ENCODE data around the gene LKAAEAR1.

The LKAAEAR1 gene

GRCh38 chr20:64065974-64066343 lies 18.2 kb downstream of the LKAAEAR1 start:
- no peak overlapping the region for H3K4me3 ChIP-seq (ENCODE audit: insufficient read depth, low read depth, low read length, poor library complexity, severe bottlenecking)
- H3K27ac ChIP-seq (ENCODE audit: insufficient read depth, low read length, poor library complexity, severe bottlenecking) = peak overlapping the region; percentile 21
- no peaks in the 10 kb centered on the region for H3K9me3 ChIP-seq (ENCODE audit: control insufficient read depth, low read length)
- no peaks in the 10 kb centered on the region for H3K27me3 ChIP-seq (replicated peaks; ENCODE audit: control insufficient read depth, insufficient read depth, low read length, poor library complexity, severe bottlenecking)
- no peaks in the 10 kb centered on the region for H3K36me3 ChIP-seq (ENCODE audit: control insufficient read depth, insufficient read depth, low read length)
- peaks cover 51% of the 10 kb centered on the region for H3K4me1 ChIP-seq (ENCODE audit: control insufficient read depth, insufficient read depth, low read length, poor library complexity, severe bottlenecking)
- DNase-seq = peak; percentile 45 to 57 (median 52)

- Histone ChIP-seq H3K27ac (ENCODE audit: insufficient read depth, low read length, poor library complexity, severe bottlenecking) (peak overlapping the region; percentile 21), H3K4me1 (ENCODE audit: control insufficient read depth, insufficient read depth, low read length, poor library complexity, severe bottlenecking) (peaks cover 51% of the 10 kb centered on the region), H3K9me3 (ENCODE audit: control insufficient read depth, low read length) (no peaks in the 10 kb centered on the region), H3K27me3 (replicated peaks; ENCODE audit: control insufficient read depth, insufficient read depth, low read length, poor library complexity, severe bottlenecking) (no peaks in the 10 kb centered on the region), H3K36me3 (ENCODE audit: control insufficient read depth, insufficient read depth, low read length) (no peaks in the 10 kb centered on the region), H3K4me3 (ENCODE audit: insufficient read depth, low read depth, low read length, poor library complexity, severe bottlenecking) (no peak overlapping the region)
- no peak for DNase-seq
Measured at GRCh38 chr20:64065062-64065973, 18.9 kb downstream of the LKAAEAR1 start.

- no peaks in the 10 kb centered on the region for H3K36me3 ChIP-seq (ENCODE audit: control insufficient read depth, insufficient read depth, low read length)
- H3K4me1 ChIP-seq (ENCODE audit: control insufficient read depth, insufficient read depth, low read length, poor library complexity, severe bottlenecking) = peaks cover 51% of the 10 kb centered on the region
- no peak overlapping the region for H3K27ac ChIP-seq (ENCODE audit: insufficient read depth, low read length, poor library complexity, severe bottlenecking)
- H3K9me3 ChIP-seq (ENCODE audit: control insufficient read depth, low read length) = no peaks in the 10 kb centered on the region
- no peaks in the 10 kb centered on the region for H3K27me3 ChIP-seq (replicated peaks; ENCODE audit: control insufficient read depth, insufficient read depth, low read length, poor library complexity, severe bottlenecking)
- DNase-seq = no peak
- H3K4me3 ChIP-seq (ENCODE audit: insufficient read depth, low read depth, low read length, poor library complexity, severe bottlenecking) = no peak overlapping the region
Measured at GRCh38 chr20:64064145-64064698, 20.0 kb downstream of the LKAAEAR1 start.

- peaks cover 51% of the 10 kb centered on the region for H3K4me1 ChIP-seq (ENCODE audit: control insufficient read depth, insufficient read depth, low read length, poor library complexity, severe bottlenecking)
Measured at GRCh38 chr20:64063389-64064144, 20.6 kb downstream of the LKAAEAR1 start.

GRCh38 chr20:64062596-64063388 lies 21.4 kb downstream of the LKAAEAR1 start, which contains the start of gene TCEA2:
Gene TCEA2 (plus strand): TSS chr20:64063198. CDS start chr20:64063313, 115 bp downstream.
- Histone ChIP-seq H3K36me3 (ENCODE audit: control insufficient read depth, insufficient read depth, low read length) (no peaks in the 10 kb centered on the region), H3K9me3 (ENCODE audit: control insufficient read depth, low read length) (no peaks in the 10 kb centered on the region), H3K4me3 (ENCODE audit: insufficient read depth, low read depth, low read length, poor library complexity, severe bottlenecking) (peak within 1 kb of the TSS; percentile 69), H3K27me3 (replicated peaks; ENCODE audit: control insufficient read depth, insufficient read depth, low read length, poor library complexity, severe bottlenecking) (no peaks in the 10 kb centered on the region), H3K4me1 (ENCODE audit: control insufficient read depth, insufficient read depth, low read length, poor library complexity, severe bottlenecking) (peaks cover 50% of the 10 kb centered on the region), H3K27ac (ENCODE audit: insufficient read depth, low read length, poor library complexity, severe bottlenecking) (peak within 1 kb of the TSS; percentile 51)
- peak; percentile 81 to 87 (median 82) for DNase-seq

More at GRCh38 chr20:64063389-64064144, 20.6 kb downstream of the LKAAEAR1 start:
- Histone ChIP-seq H3K27me3 (replicated peaks; ENCODE audit: control insufficient read depth, insufficient read depth, low read length, poor library complexity, severe bottlenecking) (no peaks in the 10 kb centered on the region), H3K9me3 (ENCODE audit: control insufficient read depth, low read length) (no peaks in the 10 kb centered on the region), H3K27ac (ENCODE audit: insufficient read depth, low read length, poor library complexity, severe bottlenecking) (peak overlapping the region; percentile 51), H3K36me3 (ENCODE audit: control insufficient read depth, insufficient read depth, low read length) (no peaks in the 10 kb centered on the region), H3K4me3 (ENCODE audit: insufficient read depth, low read depth, low read length, poor library complexity, severe bottlenecking) (peak overlapping the region; percentile 69)
- no peak for DNase-seq

GRCh38 chr20:64062276-64062595 lies 22.0 kb downstream of the LKAAEAR1 start:
- Histone ChIP-seq H3K27ac (ENCODE audit: insufficient read depth, low read length, poor library complexity, severe bottlenecking) (peak overlapping the region; percentile 51), H3K4me3 (ENCODE audit: insufficient read depth, low read depth, low read length, poor library complexity, severe bottlenecking) (no peak overlapping the region), H3K4me1 (ENCODE audit: control insufficient read depth, insufficient read depth, low read length, poor library complexity, severe bottlenecking) (peaks cover 50% of the 10 kb centered on the region), H3K36me3 (ENCODE audit: control insufficient read depth, insufficient read depth, low read length) (no peaks in the 10 kb centered on the region), H3K9me3 (ENCODE audit: control insufficient read depth, low read length) (no peaks in the 10 kb centered on the region), H3K27me3 (replicated peaks; ENCODE audit: control insufficient read depth, insufficient read depth, low read length, poor library complexity, severe bottlenecking) (no peaks in the 10 kb centered on the region)
- no peak for DNase-seq

- no peak overlapping the region for H3K27ac ChIP-seq (ENCODE audit: insufficient read depth, low read length, poor library complexity, severe bottlenecking)
- peaks cover 21% of the 10 kb centered on the region for H3K4me1 ChIP-seq (ENCODE audit: control insufficient read depth, insufficient read depth, low read length, poor library complexity, severe bottlenecking)
- DNase-seq = no peak
- H3K9me3 ChIP-seq (ENCODE audit: control insufficient read depth, low read length) = no peaks in the 10 kb centered on the region
- H3K4me3 ChIP-seq (ENCODE audit: insufficient read depth, low read depth, low read length, poor library complexity, severe bottlenecking) = no peak overlapping the region
- H3K27me3 ChIP-seq (replicated peaks; ENCODE audit: control insufficient read depth, insufficient read depth, low read length, poor library complexity, severe bottlenecking) = peaks cover 4% of the 10 kb centered on the region
- no peaks in the 10 kb centered on the region for H3K36me3 ChIP-seq (ENCODE audit: control insufficient read depth, insufficient read depth, low read length)
Measured at GRCh38 chr20:64058536-64058935, 25.7 kb downstream of the LKAAEAR1 start.

GRCh38 chr20:64057628-64058498 lies 26.3 kb downstream of the LKAAEAR1 start:
- Histone ChIP-seq H3K4me3 (ENCODE audit: insufficient read depth, low read depth, low read length, poor library complexity, severe bottlenecking) (peak overlapping the region; percentile 24), H3K36me3 (ENCODE audit: control insufficient read depth, insufficient read depth, low read length) (no peaks in the 10 kb centered on the region), H3K4me1 (ENCODE audit: control insufficient read depth, insufficient read depth, low read length, poor library complexity, severe bottlenecking) (peaks cover 16% of the 10 kb centered on the region), H3K27ac (ENCODE audit: insufficient read depth, low read length, poor library complexity, severe bottlenecking) (no peak overlapping the region), H3K9me3 (ENCODE audit: control insufficient read depth, low read length) (no peaks in the 10 kb centered on the region), H3K27me3 (replicated peaks; ENCODE audit: control insufficient read depth, insufficient read depth, low read length, poor library complexity, severe bottlenecking) (peaks cover 4% of the 10 kb centered on the region)
- peak; percentile 44 to 62 (median 58) for DNase-seq

All from effector memory CD4-positive, alpha-beta T cell (primary cell).